OCI-LY1 (cell line): ENCODE data around the gene HAGH.

ENCODE experiments used
- H2AFZ ChIP-seq: fragments of 200-600 bp; sonication (generic), shearing (Covaris generic); 2 replicates; pipeline ENCODE4 v1.6.0; 2014; ENCODE audit warnings: antibody characterized with exemption, mild to moderate bottlenecking, low read length
- H3F3A ChIP-seq: fragments of 200-600 bp; sonication (generic), shearing (Covaris generic); 2 replicates; pipeline ENCODE4 v1.6.0; 2014; ENCODE audit warnings: mild to moderate bottlenecking, antibody characterized with exemption, low read length, moderate library complexity; ENCODE audit not compliant: insufficient read depth
- H3K27ac ChIP-seq: fragments of 200-600 bp; sonication (generic); 2 replicates; pipeline ENCODE4 v1.5.1; 2014; ENCODE audit warnings: low read length, mixed run types, mild to moderate bottlenecking, low read depth; ENCODE audit not compliant: poor library complexity, severe bottlenecking
- H3K27me3 ChIP-seq: fragments of 200-600 bp; sonication (generic); 2 replicates; pipeline ENCODE4 v1.6.0; 2014; ENCODE audit warnings: antibody characterized with exemption, mild to moderate bottlenecking, low read length, moderate library complexity; ENCODE audit not compliant: insufficient read depth
- H3K36me3 ChIP-seq: fragments of 200-600 bp; sonication (generic); 2 replicates; pipeline ENCODE4 v1.6.1; 2014; ENCODE audit warnings: mild to moderate bottlenecking, antibody characterized with exemption, low read length, moderate library complexity, mixed read lengths; ENCODE audit not compliant: insufficient read depth
- H3K4me1 ChIP-seq: fragments of 200-600 bp; sonication (generic); 2 replicates; pipeline ENCODE4 v1.5.1; 2014; ENCODE audit warnings: mild to moderate bottlenecking, low read length, moderate library complexity; ENCODE audit not compliant: insufficient read depth, severe bottlenecking
- H3K4me2 ChIP-seq: fragments of 200-600 bp; sonication (generic), shearing (Covaris generic); 2 replicates; pipeline ENCODE4 v1.6.1; 2014; ENCODE audit warnings: low read length
- H3K4me3 ChIP-seq: fragments of 200-600 bp; sonication (generic); 2 replicates; pipeline ENCODE4 v1.5.1; 2014; ENCODE audit warnings: low read length, low read depth, mild to moderate bottlenecking, mixed read lengths; ENCODE audit not compliant: poor library complexity, severe bottlenecking
- H3K79me2 ChIP-seq: fragments of 200-600 bp; shearing (Covaris generic); 2 replicates; pipeline ENCODE4 v1.6.1; 2016; ENCODE audit warnings: mixed run types, low read length, mixed read lengths; ENCODE audit not compliant: insufficient read depth
- H3K9ac ChIP-seq: fragments of 200-600 bp; sonication (generic), shearing (Covaris generic); 2 replicates; pipeline ENCODE4 v1.6.1; 2014; ENCODE audit warnings: mild to moderate bottlenecking, low read length, mixed read lengths
- H3K9me2 ChIP-seq: fragments of 200-600 bp; sonication (generic), shearing (Covaris generic); 2 replicates; pipeline ENCODE4 v1.6.1; 2014; ENCODE audit warnings: low read depth, mild to moderate bottlenecking, low read length, mixed read lengths
- H3K9me3 ChIP-seq: fragments of 200-600 bp; shearing (Covaris generic); 2 replicates; pipeline ENCODE4 v1.6.1; 2014; ENCODE audit warnings: low read length, mixed read lengths
- H4K20me1 ChIP-seq: fragments of 200-600 bp; sonication (generic), shearing (Covaris generic); 2 replicates; pipeline ENCODE4 v1.6.0; 2016; ENCODE audit warnings: mild to moderate bottlenecking, low read length; ENCODE audit not compliant: insufficient read depth
- EZH2 ChIP-seq: fragments of 200-600 bp; sonication (generic), shearing (Covaris generic); IDR thresholded peaks from 2 replicates; pipeline ENCODE4 v1.8.0; 2017; ENCODE audit warnings: borderline replicate concordance, mixed run types, mild to moderate bottlenecking, antibody characterized with exemption, low read length, moderate library complexity, mixed read lengths
- TF ChIP-seq, protein P1 (sequence below): fragments of 200-600 bp; sonication (generic), shearing (Covaris generic); IDR thresholded peaks from 2 replicates; pipeline ENCODE4 v1.5.1; 2017; ENCODE audit warnings: mild to moderate bottlenecking, antibody characterized with exemption, low read length, moderate library complexity, mixed read lengths

Gene HAGH

GRCh38 chr16:1871974-1872635 lies 45.5 kb upstream of the HAGH start, which contains the start of gene MEIOB:
Gene MEIOB (minus strand): TSS chr16:1872164. CDS start chr16:1868175, 3,989 bp downstream.
- H3K27ac ChIP-seq: no peak within 1 kb of the TSS
- H3K36me3 ChIP-seq: no peaks in the 10 kb centered on the region
- H3F3A ChIP-seq: peaks cover 3% of the 10 kb centered on the region; the same call in 1 of the 2 replicates
- no peaks in the 10 kb centered on the region for H3K9me2 ChIP-seq
- H4K20me1 ChIP-seq: no peaks in the 10 kb centered on the region
- no peaks in the 10 kb centered on the region for H3K9me3 ChIP-seq
- H3K9ac ChIP-seq: no peak within 1 kb of the TSS
- no peaks in the 10 kb centered on the region for H3K79me2 ChIP-seq
- no peak within 1 kb of the TSS for H3K4me2 ChIP-seq
- no peaks in the 10 kb centered on the region for H3K27me3 ChIP-seq
- H3K4me1 ChIP-seq: peaks cover 16% of the 10 kb centered on the region
- H2AFZ ChIP-seq: no peak within 1 kb of the TSS
- no peak for TF ChIP-seq EZH2
- TF ChIP-seq, protein P1, sequence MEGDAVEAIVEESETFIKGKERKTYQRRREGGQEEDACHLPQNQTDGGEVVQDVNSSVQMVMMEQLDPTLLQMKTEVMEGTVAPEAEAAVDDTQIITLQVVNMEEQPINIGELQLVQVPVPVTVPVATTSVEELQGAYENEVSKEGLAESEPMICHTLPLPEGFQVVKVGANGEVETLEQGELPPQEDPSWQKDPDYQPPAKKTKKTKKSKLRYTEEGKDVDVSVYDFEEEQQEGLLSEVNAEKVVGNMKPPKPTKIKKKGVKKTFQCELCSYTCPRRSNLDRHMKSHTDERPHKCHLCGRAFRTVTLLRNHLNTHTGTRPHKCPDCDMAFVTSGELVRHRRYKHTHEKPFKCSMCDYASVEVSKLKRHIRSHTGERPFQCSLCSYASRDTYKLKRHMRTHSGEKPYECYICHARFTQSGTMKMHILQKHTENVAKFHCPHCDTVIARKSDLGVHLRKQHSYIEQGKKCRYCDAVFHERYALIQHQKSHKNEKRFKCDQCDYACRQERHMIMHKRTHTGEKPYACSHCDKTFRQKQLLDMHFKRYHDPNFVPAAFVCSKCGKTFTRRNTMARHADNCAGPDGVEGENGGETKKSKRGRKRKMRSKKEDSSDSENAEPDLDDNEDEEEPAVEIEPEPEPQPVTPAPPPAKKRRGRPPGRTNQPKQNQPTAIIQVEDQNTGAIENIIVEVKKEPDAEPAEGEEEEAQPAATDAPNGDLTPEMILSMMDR: no peak
- H3K4me3 ChIP-seq: no peak within 1 kb of the TSS

DNA sequence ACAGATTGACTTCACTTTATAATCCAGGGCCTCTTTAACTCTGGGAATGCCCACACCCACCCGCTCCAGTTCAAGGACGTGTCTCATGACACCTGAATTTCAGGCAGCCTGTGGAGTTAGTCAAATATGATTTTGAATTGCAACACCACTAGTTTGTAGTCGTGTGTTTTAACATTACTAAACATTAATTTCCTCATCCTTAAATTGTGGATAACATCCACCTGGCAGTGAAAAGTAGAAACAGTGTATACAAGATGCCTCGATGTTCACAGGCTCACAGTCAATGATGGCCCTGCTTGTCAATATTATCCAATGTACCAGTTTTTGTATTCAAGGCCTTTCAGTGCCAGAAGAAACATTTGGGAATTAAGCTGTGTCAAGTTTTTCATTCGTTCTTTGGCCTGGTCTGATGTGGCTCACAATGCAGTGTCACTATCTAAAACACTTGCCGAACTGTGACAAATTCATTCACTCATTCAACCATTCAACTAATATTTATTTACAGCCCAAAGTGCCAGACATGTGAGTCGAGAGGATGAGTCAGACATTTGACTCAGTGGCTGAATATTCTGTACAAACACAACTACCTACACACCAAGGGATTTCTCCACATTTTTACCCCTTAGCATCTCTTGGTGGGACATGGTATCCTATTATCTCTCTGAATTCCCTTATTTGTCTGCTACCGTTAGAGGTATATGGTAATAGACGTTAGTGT lies 43.9 kb upstream of the HAGH start:
- no peaks in the 10 kb centered on the region for H4K20me1 ChIP-seq

GRCh38 chr16:1865902-1866690 lies 39.5 kb upstream of the HAGH start:
- Histone ChIP-seq H3K27ac (no peak overlapping the region), H3K9ac (no peak overlapping the region), H3K9me3 (no peaks in the 10 kb centered on the region), H3K36me3 (no peaks in the 10 kb centered on the region), H4K20me1 (no peaks in the 10 kb centered on the region), H3K79me2 (no peaks in the 10 kb centered on the region), H2AFZ (no peak overlapping the region), H3F3A (no peaks in the 10 kb centered on the region), H3K9me2 (no peaks in the 10 kb centered on the region), H3K4me3 (no peak overlapping the region), H3K4me1 (no peaks in the 10 kb centered on the region), H3K4me2 (no peak overlapping the region), H3K27me3 (no peaks in the 10 kb centered on the region)
- TF ChIP-seq EZH2: no peak
- TF ChIP-seq, protein P1: no peak

More for the DNA sequence above, 43.9 kb upstream of the HAGH start:
- TF ChIP-seq, protein P1: no peak
- TF ChIP-seq EZH2: no peak
- H3K79me2 ChIP-seq: no peaks in the 10 kb centered on the region
- no peak overlapping the region for H3K9ac ChIP-seq
- no peaks in the 10 kb centered on the region for H3K9me3 ChIP-seq
- no peak overlapping the region for H3K4me2 ChIP-seq
- H3K4me1 ChIP-seq: peaks cover 12% of the 10 kb centered on the region
- no peak overlapping the region for H3K4me3 ChIP-seq
- H3K9me2 ChIP-seq: no peaks in the 10 kb centered on the region
- H3F3A ChIP-seq: peaks cover 3% of the 10 kb centered on the region; the same call in 1 of the 2 replicates
- no peak overlapping the region for H2AFZ ChIP-seq
- no peaks in the 10 kb centered on the region for H3K36me3 ChIP-seq
- no peak overlapping the region for H3K27ac ChIP-seq
- no peaks in the 10 kb centered on the region for H3K27me3 ChIP-seq
